Epithelial cell of esophagus (primary cell): ENCODE measurements around the gene FBXO28.

Source experiments
- DNase-seq: peaks from one replicate; pipeline ENCODE4 v3.0.0; 2010; ENCODE audit warnings: low read depth
- H3K4me3 ChIP-seq: 2 replicates; pipeline ENCODE4 v1.5.1; 2011; ENCODE audit warnings: mild to moderate bottlenecking, low read length, control low read depth
- CTCF ChIP-seq: IDR thresholded peaks from 2 replicates; pipeline ENCODE4 v1.5.1; 2011; ENCODE audit warnings: low read depth, mild to moderate bottlenecking, low read length, control low read depth, inconsistent platforms; ENCODE audit not compliant: insufficient read depth; ENCODE audit errors: missing control alignments

FBXO28 gene

GRCh38 chr1:224085421-224086108 is 28.3 kb upstream of the FBXO28 start:
- DNase-seq, result no peak
- no peak overlapping the region for H3K4me3 ChIP-seq
- TF ChIP-seq CTCF, result no peak

DNA sequence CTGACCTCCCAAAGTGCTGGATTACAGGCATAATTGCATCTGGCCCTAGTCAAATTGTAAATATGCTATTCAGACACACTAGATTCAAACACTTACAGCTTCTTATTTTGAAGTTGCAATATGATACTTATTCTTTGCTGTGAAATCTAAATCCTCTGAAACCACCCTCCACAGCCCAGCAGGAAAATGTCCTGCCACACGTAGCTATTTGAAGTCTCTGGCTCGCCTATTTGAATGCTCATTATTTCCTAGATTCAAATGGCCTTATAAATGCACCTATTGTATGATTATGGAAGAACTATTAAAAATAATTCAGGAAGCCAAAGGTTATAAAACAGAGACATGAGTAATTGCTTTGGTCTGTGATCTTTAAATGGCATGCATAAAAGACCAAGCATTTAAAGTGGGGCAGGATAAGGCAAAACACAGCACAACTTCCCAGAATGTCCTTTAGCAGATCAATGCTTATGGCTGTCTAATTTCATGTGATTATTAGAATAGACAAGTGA is 26.6 kb upstream of the FBXO28 start:
- TF ChIP-seq CTCF, result no peak
- DNase-seq, result no peak
- H3K4me3 ChIP-seq, result no peak overlapping the region

DNA sequence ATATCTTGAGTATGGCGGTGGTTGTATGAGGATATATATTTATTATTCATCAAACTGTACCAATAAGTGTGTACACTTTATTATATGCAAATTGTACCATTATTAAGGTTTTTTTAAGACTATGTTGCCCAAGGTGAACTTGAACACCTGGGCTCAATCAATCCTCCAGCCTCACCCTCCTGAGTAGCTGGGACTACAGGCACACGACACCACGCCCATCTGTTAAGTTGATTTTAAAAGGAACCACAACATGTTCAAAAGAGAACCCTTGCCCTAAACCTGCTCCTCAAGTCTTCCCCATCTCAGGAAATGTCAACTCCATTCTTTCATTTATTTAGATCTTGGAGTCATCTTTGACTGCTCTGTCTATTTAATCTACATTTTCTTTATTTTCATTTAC is 24.3 kb upstream of the FBXO28 start:
- no peak overlapping the region for H3K4me3 ChIP-seq
- no peak for DNase-seq
- no peak for TF ChIP-seq CTCF

DNA sequence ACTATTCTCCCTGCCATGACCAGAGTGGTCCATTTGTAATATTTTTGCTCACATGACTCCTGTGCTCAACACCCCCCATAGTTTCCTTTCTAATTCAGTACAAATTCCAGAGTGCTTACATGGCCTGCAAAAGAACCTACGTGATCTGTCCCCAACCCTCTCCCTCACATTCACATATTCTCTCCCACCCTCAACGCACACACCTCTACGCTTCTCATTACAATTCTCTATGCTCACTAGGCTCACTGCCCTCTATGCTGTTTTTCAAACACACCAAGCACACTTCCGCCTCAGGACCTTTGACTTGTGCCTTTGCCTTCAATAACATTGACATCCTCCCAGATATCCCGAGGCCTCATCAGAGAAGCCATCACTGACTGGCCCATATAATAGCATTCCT is 23.8 kb upstream of the FBXO28 start:
- DNase-seq, result no peak
- no peak for TF ChIP-seq CTCF
- no peak overlapping the region for H3K4me3 ChIP-seq

- H3K4me3 ChIP-seq, result no peak overlapping the region
- no peak for DNase-seq
- no peak for TF ChIP-seq CTCF
Observed at GRCh38 chr1:224092111-224092510, 21.8 kb upstream of the FBXO28 start.

- DNase-seq, result no peak
- no peak overlapping the region for H3K4me3 ChIP-seq
- no peak for TF ChIP-seq CTCF
Observed at GRCh38 chr1:224092601-224093000, 21.3 kb upstream of the FBXO28 start.

DNA sequence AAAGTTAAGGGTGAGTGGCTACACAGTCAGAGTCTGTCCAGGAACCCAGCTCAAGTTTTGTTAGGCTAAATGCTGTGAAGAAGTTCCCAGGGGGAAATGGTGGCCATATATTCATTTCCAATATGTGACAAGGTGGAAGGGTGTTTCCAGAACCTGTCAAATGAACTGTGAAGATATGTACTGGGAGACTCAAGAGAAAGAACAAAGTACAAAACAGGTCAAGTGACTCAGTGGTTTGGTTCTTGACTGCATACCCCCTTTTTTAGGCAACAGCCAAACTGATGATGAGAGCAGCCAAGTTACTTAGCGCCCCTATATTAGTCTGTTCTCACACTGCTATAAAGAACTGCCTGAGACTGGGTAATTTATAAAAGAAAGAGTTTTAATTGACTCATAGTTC is 18.6 kb upstream of the FBXO28 start:
- DNase-seq, result no peak
- H3K4me3 ChIP-seq, result no peak overlapping the region
- TF ChIP-seq CTCF, result no peak
